HEK293T (cell line): ENCODE results near the gene ZSWIM9.
A peak's percentile ranks its signal among the peaks of the same experiment; 100 is the strongest.
"Not testable (repeated sequence)": the region's sequence is repeated elsewhere in the genome, so short reads cannot be mapped to it uniquely, and the experiment has no call there.

Experiments used
- CTCF ChIA-PET: fragments of 350-600 bp; formaldehyde crosslinking; extraction: SDS; loops from one replicate; lab custom pipeline; 2021; ENCODE audit warnings: antibody characterized with exemption, inconsistent platforms; lab: Yijun Ruan, JAX
- POLR2A ChIA-PET: fragments of 350-600 bp; formaldehyde crosslinking; extraction: SDS; loops from one replicate; lab custom pipeline; 2020; ENCODE audit warnings: antibody characterized with exemption, inconsistent platforms; lab: Yijun Ruan, JAX
- DNase-seq: peaks from one replicate; pipeline ENCODE4 v3.0.0; 2012; ENCODE audit warnings: mixed read lengths; ENCODE audit errors: extremely low spot score
- ARNT ChIP-seq: fragments of 450-650 bp; IDR thresholded peaks from 2 replicates; pipeline ENCODE4 v1.6.1; 2017; ENCODE audit warnings: mild to moderate bottlenecking
- BHLHE40 ChIP-seq: fragments of 450-650 bp; IDR thresholded peaks from 2 replicates; pipeline ENCODE4 v1.6.1; 2016; ENCODE audit warnings: mild to moderate bottlenecking, moderate library complexity, borderline replicate concordance
- CTBP1 ChIP-seq: fragments of 450-650 bp; IDR thresholded peaks from 2 replicates; pipeline ENCODE4 v1.6.1; 2016; ENCODE audit warnings: borderline replicate concordance
- ELF4 ChIP-seq: fragments of 450-650 bp; IDR thresholded peaks from 2 replicates; pipeline ENCODE4 v1.6.1; 2017; ENCODE audit warnings: antibody characterized with exemption
- FOXA1 ChIP-seq: fragments of 450-650 bp; IDR thresholded peaks from 2 replicates; pipeline ENCODE4 v1.6.1; 2016; ENCODE audit warnings: mild to moderate bottlenecking
- FOXK2 ChIP-seq: fragments of 450-650 bp; IDR thresholded peaks from 2 replicates; pipeline ENCODE4 v1.6.1; 2016; ENCODE audit warnings: mild to moderate bottlenecking
- FOXM1 ChIP-seq: fragments of 450-650 bp; IDR thresholded peaks from 2 replicates; pipeline ENCODE4 v1.6.1; 2017; ENCODE audit warnings: mild to moderate bottlenecking, borderline replicate concordance
- HDGF ChIP-seq: fragments of 450-650 bp; IDR thresholded peaks from 2 replicates; pipeline ENCODE4 v1.6.1; 2017; ENCODE audit warnings: antibody characterized with exemption, borderline replicate concordance
- L3MBTL2 ChIP-seq: fragments of 450-650 bp; conservative IDR thresholded peaks from 2 replicates; pipeline ENCODE4 v1.6.1; 2016; ENCODE audit warnings: mild to moderate bottlenecking
- LEF1 ChIP-seq: fragments of 450-650 bp; IDR thresholded peaks from 2 replicates; pipeline ENCODE4 v1.6.1; 2017; ENCODE audit warnings: mild to moderate bottlenecking, borderline replicate concordance
- NFRKB ChIP-seq: fragments of 450-650 bp; IDR thresholded peaks from 2 replicates; pipeline ENCODE4 v1.6.1; 2016; ENCODE audit warnings: mild to moderate bottlenecking, moderate library complexity
- PKNOX1 ChIP-seq: fragments of 450-650 bp; IDR thresholded peaks from 2 replicates; pipeline ENCODE4 v1.6.1; 2016
- SP1 ChIP-seq: fragments of 450-650 bp; IDR thresholded peaks from 2 replicates; pipeline ENCODE4 v1.6.1; 2017
- SUZ12 ChIP-seq: fragments of 450-650 bp; IDR thresholded peaks from 2 replicates; pipeline ENCODE4 v1.6.1; 2016; ENCODE audit warnings: mild to moderate bottlenecking
- TARDBP ChIP-seq: fragments of 450-650 bp; IDR thresholded peaks from 2 replicates; pipeline ENCODE4 v1.6.1; 2016
- ZNF384 ChIP-seq: fragments of 450-650 bp; IDR thresholded peaks from 2 replicates; pipeline ENCODE4 v1.6.1; 2016

Gene ZSWIM9

GRCh38 chr19:48203794-48204628, 33.5 kb downstream of the ZSWIM9 start:
- TF ChIP-seq BHLHE40: no peak
- no peak for TF ChIP-seq FOXK2
- peak; percentile 9; the same call in 1 of the 2 replicates for TF ChIP-seq ELF4
- no peak for TF ChIP-seq FOXM1
- no peak for TF ChIP-seq NFRKB
- no peak for TF ChIP-seq ZNF384
- TF ChIP-seq L3MBTL2: peak; percentile 95
- CTCF ChIA-PET: interaction anchor here (0.6 to 1.2 kb wide), 4 partner anchors 10 to 369 kb away, joined by 3 to 11 read pairs (median 4); no protein-coding TSS in a partner anchor
- POLR2A ChIA-PET: interaction anchor here (0.6 to 3.6 kb wide), 19 partner anchors 8 to 605 kb away, joined by 3 to 22 read pairs (median 4); partner anchors contain the start of genes CARD8, KDELR1 and PLA2G4C

GRCh38 chr19:48206397-48207093, 36.1 kb downstream of the ZSWIM9 start:
- POLR2A ChIA-PET: no interaction called here
- CTCF ChIA-PET: no interaction called here
- peak; percentile 67 for TF ChIP-seq PKNOX1
- TF ChIP-seq ELF4: no peak
- TF ChIP-seq SP1: no peak
- no peak for DNase-seq

More at GRCh38 chr19:48203794-48204628, 33.5 kb downstream of the ZSWIM9 start:
- DNase-seq: peak; percentile 94

GRCh38 chr19:48210005-48210404, 39.5 kb downstream of the ZSWIM9 start:
- ChIA-PET POLR2A (no interaction called here), CTCF (no interaction called here)
- TF ChIP-seq FOXK2: no peak
- no peak for TF ChIP-seq SUZ12
- TF ChIP-seq NFRKB: no peak
- no peak for TF ChIP-seq ARNT
- no peak for TF ChIP-seq FOXA1
- no peak for TF ChIP-seq BHLHE40
- no peak for TF ChIP-seq ELF4
- no peak for TF ChIP-seq L3MBTL2
- no peak for TF ChIP-seq TARDBP
- TF ChIP-seq LEF1: no peak
- TF ChIP-seq SP1: no peak
- TF ChIP-seq ZNF384: no peak
- no peak for TF ChIP-seq CTBP1
- no peak for TF ChIP-seq FOXM1
- no peak for TF ChIP-seq PKNOX1
- TF ChIP-seq HDGF: no peak
- DNase-seq: no peak

- CTCF ChIA-PET: no interaction called here
- POLR2A ChIA-PET: no interaction called here
- no peak for TF ChIP-seq HDGF
- DNase-seq: no peak
These were observed 43.5 kb downstream of the ZSWIM9 start for GRCh38 chr19:48213959-48214358.

- TF ChIP-seq ZNF384 (no peak), FOXM1 (no peak), SUZ12 (no peak), PKNOX1 (no peak), LEF1 (no peak), TARDBP (no peak), HDGF (no peak), NFRKB (no peak), FOXK2 (no peak), SP1 (no peak), BHLHE40 (no peak), ELF4 (no peak)
- ChIA-PET POLR2A (interaction anchor here (1.2 kb wide), 1 partner anchor 39 kb away, joined by 4 read pairs; the partner anchor contains the start of gene CARD8), CTCF (no interaction called here)
- DNase-seq: no peak
These were observed 46.5 kb downstream of the ZSWIM9 start for GRCh38 chr19:48216933-48217332.

- TF ChIP-seq BHLHE40 (no peak), ARNT (no peak), FOXA1 (no peak), LEF1 (no peak), SUZ12 (no peak), L3MBTL2 (no peak), FOXK2 (no peak), TARDBP (no peak), PKNOX1 (no peak), NFRKB (no peak), SP1 (no peak), FOXM1 (no peak)
- ChIA-PET POLR2A (interaction anchor here (2.2 kb wide), 1 partner anchor 15 kb away, joined by 10 read pairs; no protein-coding TSS in a partner anchor), CTCF (no interaction called here)
- no peak for DNase-seq
These were observed 48.5 kb downstream of the ZSWIM9 start for GRCh38 chr19:48218997-48219396.

- CTCF ChIA-PET, POLR2A ChIA-PET, DNase-seq: not testable (repeated sequence)
These were observed 50.3 kb downstream of the ZSWIM9 start for GRCh38 chr19:48220784-48221183.
